B cell (primary cell): ENCODE data around the gene PPP1R9A. TPM values are rescaled to one million over a fixed set of nuclear protein-coding genes. Genes with fewer than 3 reads are reported as not detected.

Experiments used
- ATAC-seq: fragments of 200-7000 bp; cut with Tn5 transposase; one replicate; pipeline ENCODE4 v1.10.0; 2021; ENCODE audit warnings: low read depth, mild to moderate bottlenecking, moderate number of reproducible peaks, moderate library complexity
- CTCF ChIA-PET: fragments of 350-600 bp; sonication (Branson Sonifier 250); formaldehyde crosslinking; loops from one replicate; lab custom pipeline; 2021; ENCODE audit warnings: antibody characterized with exemption, inconsistent platforms; lab: Charles Lee
- POLR2A ChIA-PET: fragments of 350-600 bp; sonication (Branson Sonifier 250); formaldehyde crosslinking; loops from one replicate; lab custom pipeline; 2021; ENCODE audit warnings: antibody characterized with exemption; lab: Charles Lee
- DNase-seq: peaks from one replicate; pipeline ENCODE4 v3.0.0; 2013
- H2AFZ ChIP-seq: 2 replicates; pipeline ENCODE4 v1.6.1; 2012; ENCODE audit warnings: mild to moderate bottlenecking, low read depth, low read length; ENCODE audit not compliant: insufficient read depth, poor library complexity, severe bottlenecking
- H3K27ac ChIP-seq, 2 donors: 1 replicate in 1 of 2; 2 replicates in 1 of 2; pipeline ENCODE4 v1.5.1; 2012 to 2013; ENCODE audit warnings: low read length in 2 of 2, mild to moderate bottlenecking in 2 of 2, moderate library complexity in 1 of 2
- H3K27me3 ChIP-seq, 4 experiments: fragments of 200-600 bp in 1 of 4; sonication (generic) in 1 of 4; replicated peaks in 1 of 4; 1 replicate in 2 of 4; 2 replicates in 2 of 4; pipeline versions ENCODE4 v1.6.1 to v1.7.0; 2013 to 2016; ENCODE audit warnings: low read length in 3 of 4, mild to moderate bottlenecking in 2 of 4, mixed read lengths in 1 of 4, moderate library complexity in 1 of 4; ENCODE audit not compliant: insufficient read depth in 4 of 4, control insufficient read depth in 3 of 4; ENCODE audit errors: control extremely low read depth in 1 of 4
- H3K36me3 ChIP-seq, 2 experiments: replicated peaks in 1 of 2; 1 replicate in 1 of 2; 2 replicates in 1 of 2; pipeline versions ENCODE4 v1.6.1 to v1.7.1; 2013; ENCODE audit warnings: low read length in 1 of 2; ENCODE audit not compliant: insufficient read depth in 2 of 2, control insufficient read depth in 1 of 2; ENCODE audit errors: control extremely low read depth in 1 of 2, extremely low read depth in 1 of 2
- H3K4me1 ChIP-seq, 2 donors: fragments of 200-600 bp in 1 of 2; sonication (generic) in 1 of 2; 1 replicate in 1 of 2; 2 replicates in 1 of 2; pipeline versions ENCODE4 v1.5.1 to v1.6.1; 2013 to 2017; ENCODE audit warnings: low read length in 2 of 2; ENCODE audit not compliant: control insufficient read depth in 2 of 2, insufficient read depth in 2 of 2
- H3K4me2 ChIP-seq: replicated peaks from 2 replicates; pipeline ENCODE3; 2012; ENCODE audit warnings: mild to moderate bottlenecking, low read depth, low read length; ENCODE audit not compliant: poor library complexity, severe bottlenecking
- H3K4me3 ChIP-seq, 5 experiments: fragments of 200-600 bp in 1 of 5; sonication (generic) in 1 of 5; 1 replicate in 3 of 5; 2 replicates in 2 of 5; pipeline versions ENCODE4 v1.5.1 to v1.7.0; 2011 to 2016; ENCODE audit warnings: low read length in 4 of 5, mild to moderate bottlenecking in 4 of 5, low read depth in 2 of 5, control low read depth in 1 of 5, moderate library complexity in 1 of 5; ENCODE audit not compliant: insufficient read depth in 1 of 5; ENCODE audit errors: control extremely low read depth in 1 of 5, extremely low read depth in 1 of 5
- H3K79me2 ChIP-seq: fragments of 200-600 bp; sonication (generic); one replicate; pipeline ENCODE4 v1.6.0; 2016; ENCODE audit warnings: low read length; ENCODE audit not compliant: control insufficient read depth, insufficient read depth
- H3K9ac ChIP-seq: fragments of 200-600 bp; sonication (generic); 2 replicates; pipeline ENCODE4 v1.6.1; 2017; ENCODE audit warnings: mild to moderate bottlenecking, low read length, moderate library complexity
- H3K9me3 ChIP-seq, 3 donors: one replicate each; pipeline versions ENCODE4 v1.6.1 to v1.7.1; 2013; ENCODE audit warnings: low read length in 2 of 3; ENCODE audit not compliant: control insufficient read depth in 2 of 3, insufficient read depth in 1 of 3; ENCODE audit errors: control extremely low read depth in 1 of 3
- H4K20me1 ChIP-seq: 2 replicates; pipeline ENCODE4 v1.6.0; 2012; ENCODE audit warnings: mild to moderate bottlenecking, low read length; ENCODE audit not compliant: insufficient read depth, control insufficient read depth, poor library complexity, severe bottlenecking
- H3K27ac Mint-ChIP-seq: one replicate; pipeline ENCODE4 v1.8.0; 2021; ENCODE audit warnings: mixed read lengths
- H3K27me3 Mint-ChIP-seq: one replicate; pipeline ENCODE4 v1.8.0; 2021; ENCODE audit warnings: mixed read lengths
- H3K4me1 Mint-ChIP-seq: one replicate; pipeline ENCODE4 v1.8.0; 2021; ENCODE audit warnings: mixed read lengths
- H3K4me3 Mint-ChIP-seq: one replicate; pipeline ENCODE4 v1.8.0; 2021; ENCODE audit warnings: mixed read lengths
- H3K9me3 Mint-ChIP-seq: one replicate; pipeline ENCODE4 v1.8.0; 2022; ENCODE audit warnings: mixed read lengths; ENCODE audit not compliant: insufficient read depth
- CTCF ChIP-seq: fragments of 200-600 bp; IDR thresholded peaks from one replicate; pipeline ENCODE4 v1.8.0; 2022; ENCODE audit warnings: antibody characterized with exemption, mild to moderate bottlenecking
- EZH2 ChIP-seq: IDR thresholded peaks from 2 replicates; pipeline ENCODE4 v1.6.1; 2012; ENCODE audit warnings: borderline replicate concordance, low read depth, mild to moderate bottlenecking, moderate library complexity, low read length; ENCODE audit not compliant: insufficient read depth, poor library complexity, severe bottlenecking
- WGBS: methylation state at CpG from one replicate; pipeline ENCODE4 v1.1.5; 2013; ENCODE audit warnings: missing lambda C conversion rate; ENCODE audit not compliant: insufficient coverage; 5-methylcytosine and 5-hydroxymethylcytosine counted together
- intact Hi-C: fragments of 100-400 bp; cut with micrococcal nuclease; formaldehyde crosslinking; loops from one replicate; pipeline ENCODE4 v1.10.0; 2022
- polyA plus RNA-seq: library from polyadenylated mRNA; depleted of rRNA; stranded (reverse); fragments of >200 nt; gene quantifications from 2 replicates; pipeline ENCODE4 v1.2.3, GENCODE V29; 2012
- total RNA-seq, 2 donors: library from RNA; stranded (reverse); fragments of 120-200 nt in 1 of 2; gene quantifications; 1 replicate in 1 of 2; 2 replicates in 1 of 2; pipeline versions ENCODE4 v1.2.3 to v1.2.4, GENCODE V29; 2013 to 2022

The PPP1R9A gene
- total and polyA plus RNA-seq, 2 donors (not counting 1 experiment from before 2014, with no cell fraction given) = 1.1 to 4.8 TPM

DNA sequence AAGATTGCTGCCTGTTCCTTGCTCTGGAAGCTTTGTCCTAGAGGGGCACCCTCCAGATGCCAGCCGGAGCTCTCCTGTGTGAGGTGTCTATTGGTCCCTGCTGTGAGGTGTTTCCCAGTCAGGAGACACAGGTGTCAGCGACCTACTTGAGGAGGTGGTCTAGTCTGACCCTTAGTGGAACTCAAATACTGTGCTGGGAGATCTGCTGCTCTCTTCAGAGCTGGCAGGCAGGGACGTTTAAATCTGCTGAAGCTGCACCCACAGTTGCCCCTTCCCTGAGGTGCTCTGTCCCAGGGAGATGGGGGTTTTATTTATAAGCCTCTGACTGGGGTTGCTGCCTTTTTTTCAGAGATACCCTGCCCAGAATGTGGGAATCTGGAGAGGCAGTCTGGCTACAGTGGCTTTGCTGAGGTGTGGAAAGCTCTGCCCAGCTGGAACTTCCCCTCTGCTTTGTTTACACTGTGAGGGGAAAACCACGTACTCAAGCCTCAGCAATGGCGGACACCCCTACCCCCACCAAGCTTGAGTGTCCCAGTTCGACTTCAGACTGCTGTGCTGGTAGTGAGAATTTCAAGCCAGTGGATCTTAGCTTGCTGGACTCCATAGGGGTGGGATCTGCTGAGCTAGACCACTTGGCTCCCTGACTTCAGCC lies 119.2 kb downstream of the PPP1R9A start:
- Histone ChIP-seq H3K4me2 (no peak overlapping the region), H3K36me3 (no peaks in the 10 kb centered on the region), H3K9ac (no peak overlapping the region), H2AFZ (no peak overlapping the region), H3K4me3 (no peak overlapping the region), H4K20me1 (no peaks in the 10 kb centered on the region), H3K27me3 (no peaks in the 10 kb centered on the region), H3K79me2 (no peaks in the 10 kb centered on the region), H3K4me1 (no peaks in the 10 kb centered on the region), H3K9me3 (peaks cover 0 to 16% (median 0%) of the 10 kb centered on the region in 3 donors), H3K27ac (no peak overlapping the region)
- intact Hi-C loops = no loop called here
- DNase-seq (no peak), ATAC-seq (no peak)
- TF ChIP-seq EZH2 (no peak), CTCF (no peak)
- WGBS = 75% methylated on average over 3 of the region's 6 CpGs
- H3K4me3 Mint-ChIP-seq = no peak overlapping the region
- H3K4me1 Mint-ChIP-seq = no peaks in the 10 kb centered on the region
- ChIA-PET CTCF (no interaction called here), POLR2A (no interaction called here)
- H3K27me3 Mint-ChIP-seq = no peaks in the 10 kb centered on the region
- peaks cover 11% of the 10 kb centered on the region for H3K9me3 Mint-ChIP-seq
- H3K27ac Mint-ChIP-seq = no peak overlapping the region

GRCh38 chr7:95027234-95027872 lies 120.0 kb downstream of the PPP1R9A start:
- WGBS = 86% methylated on average over 5 of the region's 11 CpGs
- H3K9me3 Mint-ChIP-seq = peaks cover 11% of the 10 kb centered on the region
- H3K27ac Mint-ChIP-seq = no peak overlapping the region
- ChIA-PET CTCF (no interaction called here), POLR2A (no interaction called here)
- H3K79me2 ChIP-seq = no peaks in the 10 kb centered on the region
- H3K27ac ChIP-seq = no peak overlapping the region
- H3K36me3 ChIP-seq = no peaks in the 10 kb centered on the region
- H2AFZ ChIP-seq = no peak overlapping the region
- no peak for TF ChIP-seq EZH2
- no peak for TF ChIP-seq CTCF
- intact Hi-C loops = no loop called here
- H3K27me3 ChIP-seq = no peaks in the 10 kb centered on the region
- no peak overlapping the region for H3K4me3 ChIP-seq
- H3K4me1 ChIP-seq = no peaks in the 10 kb centered on the region
- no peak overlapping the region for H3K9ac ChIP-seq
- H3K27me3 Mint-ChIP-seq = no peaks in the 10 kb centered on the region
- no peaks in the 10 kb centered on the region for H3K4me1 Mint-ChIP-seq
- DNase-seq = no peak
- H3K4me2 ChIP-seq = no peak overlapping the region
- no peak for ATAC-seq
- peaks cover 0 to 16% (median 0%) of the 10 kb centered on the region in 3 donors for H3K9me3 ChIP-seq
- H3K4me3 Mint-ChIP-seq = no peak overlapping the region
- no peaks in the 10 kb centered on the region for H4K20me1 ChIP-seq
